D721Med (cell line): ENCODE measurements around the gene STKLD1.

Experiments
- DNase-seq: peaks from one replicate; pipeline ENCODE4 v3.0.0; 2011; ENCODE audit warnings: low spot score; ENCODE audit not compliant: insufficient read length
- FAIRE-seq: peaks from 2 replicates; lab custom pipeline; 2011; peaks lifted over from hg19 to GRCh38; lab: Jason Lieb, UNC
- TF ChIP-seq, protein P1 (sequence below): IDR thresholded peaks from 2 replicates; pipeline ENCODE4 v1.5.1; 2012; ENCODE audit warnings: mild to moderate bottlenecking, control low read depth; ENCODE audit not compliant: insufficient read depth; ENCODE audit errors: missing control alignments

The STKLD1 gene

DNA sequence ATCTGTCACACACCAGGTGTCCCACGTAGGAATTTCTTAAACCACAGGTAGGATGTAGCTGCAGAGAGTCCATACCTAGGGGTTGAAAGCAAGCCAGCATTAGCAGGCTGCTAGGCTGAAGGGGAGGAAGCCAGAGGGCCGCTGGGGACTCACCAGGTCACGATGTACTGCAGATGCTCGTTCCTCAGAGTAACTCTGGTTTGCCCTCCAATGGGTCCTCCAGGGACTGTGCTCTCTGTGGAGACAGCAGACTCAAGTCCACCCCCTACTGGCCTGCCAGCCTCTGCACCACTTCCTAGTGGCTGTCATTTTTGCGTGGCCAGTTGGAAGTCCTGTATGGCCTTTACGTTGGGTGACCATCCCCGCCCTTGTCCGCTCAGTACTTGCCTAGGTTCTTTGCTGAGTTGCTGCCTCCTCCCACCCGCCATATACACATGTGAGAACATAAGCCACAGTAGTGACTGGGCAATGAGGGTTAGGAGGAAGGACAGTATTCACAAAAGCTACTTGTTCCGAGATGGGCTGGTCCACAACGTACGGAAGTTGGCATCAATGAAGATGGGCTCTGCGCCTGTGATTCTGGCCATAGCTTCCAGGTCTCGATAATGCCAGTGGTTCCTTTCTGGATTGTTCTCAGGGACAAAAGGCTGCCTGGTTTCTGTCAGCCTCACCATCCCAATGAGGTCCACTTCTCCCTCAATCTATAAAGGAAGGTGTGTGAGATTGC, 24.1 kb upstream of the STKLD1 start:
- no peak for FAIRE-seq
- TF ChIP-seq, protein P1, sequence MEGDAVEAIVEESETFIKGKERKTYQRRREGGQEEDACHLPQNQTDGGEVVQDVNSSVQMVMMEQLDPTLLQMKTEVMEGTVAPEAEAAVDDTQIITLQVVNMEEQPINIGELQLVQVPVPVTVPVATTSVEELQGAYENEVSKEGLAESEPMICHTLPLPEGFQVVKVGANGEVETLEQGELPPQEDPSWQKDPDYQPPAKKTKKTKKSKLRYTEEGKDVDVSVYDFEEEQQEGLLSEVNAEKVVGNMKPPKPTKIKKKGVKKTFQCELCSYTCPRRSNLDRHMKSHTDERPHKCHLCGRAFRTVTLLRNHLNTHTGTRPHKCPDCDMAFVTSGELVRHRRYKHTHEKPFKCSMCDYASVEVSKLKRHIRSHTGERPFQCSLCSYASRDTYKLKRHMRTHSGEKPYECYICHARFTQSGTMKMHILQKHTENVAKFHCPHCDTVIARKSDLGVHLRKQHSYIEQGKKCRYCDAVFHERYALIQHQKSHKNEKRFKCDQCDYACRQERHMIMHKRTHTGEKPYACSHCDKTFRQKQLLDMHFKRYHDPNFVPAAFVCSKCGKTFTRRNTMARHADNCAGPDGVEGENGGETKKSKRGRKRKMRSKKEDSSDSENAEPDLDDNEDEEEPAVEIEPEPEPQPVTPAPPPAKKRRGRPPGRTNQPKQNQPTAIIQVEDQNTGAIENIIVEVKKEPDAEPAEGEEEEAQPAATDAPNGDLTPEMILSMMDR, result peak; percentile 34
- no peak for DNase-seq

DNA sequence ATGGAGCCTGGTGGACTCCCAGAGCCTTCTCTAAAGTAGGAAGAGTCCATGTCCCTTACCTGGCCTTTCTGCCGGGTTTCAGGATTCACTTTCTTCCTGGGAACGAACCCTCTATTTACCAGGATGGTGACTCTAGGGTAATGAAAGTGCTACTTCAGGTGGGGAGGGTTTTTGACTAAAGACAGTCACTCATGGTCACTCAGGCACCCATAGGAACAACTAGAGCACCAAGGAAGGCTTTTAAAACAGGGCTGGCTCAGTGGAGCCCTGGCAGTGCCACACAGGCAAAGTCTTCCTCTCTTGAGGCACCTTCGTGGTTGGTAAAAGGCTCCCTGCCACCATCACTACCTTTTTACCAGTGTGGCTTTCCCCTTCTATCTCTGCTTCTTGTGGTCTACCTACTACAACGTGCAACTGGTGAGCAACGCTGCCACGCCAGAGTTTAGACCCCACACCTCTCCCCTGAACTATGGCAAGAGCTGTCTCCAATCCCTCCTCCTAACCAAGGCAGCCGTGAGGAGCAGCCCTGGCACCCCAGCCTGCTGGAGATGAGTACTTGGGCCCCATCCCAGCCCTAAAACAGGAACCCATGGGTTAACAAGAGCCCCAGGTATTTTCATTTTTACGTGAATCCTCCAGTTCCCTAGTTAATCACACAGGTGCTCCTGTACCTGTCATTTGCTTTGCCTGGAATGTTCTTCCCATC, 23.4 kb upstream of the STKLD1 start:
- FAIRE-seq, result no peak
- TF ChIP-seq, protein P1, result no peak
- no peak for DNase-seq

DNA sequence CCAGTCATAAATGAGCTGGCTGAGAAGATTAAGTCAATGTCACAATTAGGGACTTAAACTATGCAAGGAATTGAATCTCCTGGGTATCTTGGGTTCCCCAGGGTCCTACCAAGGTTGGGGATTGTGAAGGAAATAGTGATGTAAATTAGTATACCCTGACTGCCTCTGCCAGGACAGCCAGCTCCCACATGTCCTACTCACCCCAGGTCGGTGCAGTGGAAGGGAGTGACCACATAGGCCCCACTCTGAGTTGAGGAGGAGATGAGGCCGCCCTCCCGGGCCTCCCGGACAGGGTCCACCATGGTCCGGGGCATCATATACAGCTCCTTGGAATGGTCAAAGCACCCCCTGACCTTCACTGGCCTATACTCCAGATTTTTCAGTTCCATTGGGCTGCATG, 22.6 kb upstream of the STKLD1 start:
- no peak for FAIRE-seq
- TF ChIP-seq, protein P1, result no peak

DNA sequence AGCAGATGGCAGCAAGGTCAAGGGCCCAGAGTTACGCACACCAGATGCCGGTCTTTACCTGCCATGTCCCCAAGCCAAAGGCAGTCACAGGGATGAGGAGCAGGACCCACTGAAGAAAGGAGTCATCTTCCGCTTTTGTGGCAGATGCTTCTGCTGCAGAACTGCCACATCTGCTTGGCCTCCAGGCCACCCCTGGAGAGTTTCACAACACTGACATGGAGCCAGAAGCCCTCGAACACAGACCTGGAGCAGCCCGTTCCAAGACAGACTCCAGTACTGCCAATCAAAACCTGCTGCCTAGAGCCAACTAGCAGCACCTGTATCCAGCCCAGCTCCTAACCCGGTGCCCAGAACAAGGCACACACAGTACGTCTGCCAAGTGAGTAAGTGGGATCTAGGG, 21.4 kb upstream of the STKLD1 start:
- DNase-seq (no peak), FAIRE-seq (no peak)
- TF ChIP-seq, protein P1, result no peak

More for the DNA sequence above, 22.6 kb upstream of the STKLD1 start:
- no peak for DNase-seq

DNA sequence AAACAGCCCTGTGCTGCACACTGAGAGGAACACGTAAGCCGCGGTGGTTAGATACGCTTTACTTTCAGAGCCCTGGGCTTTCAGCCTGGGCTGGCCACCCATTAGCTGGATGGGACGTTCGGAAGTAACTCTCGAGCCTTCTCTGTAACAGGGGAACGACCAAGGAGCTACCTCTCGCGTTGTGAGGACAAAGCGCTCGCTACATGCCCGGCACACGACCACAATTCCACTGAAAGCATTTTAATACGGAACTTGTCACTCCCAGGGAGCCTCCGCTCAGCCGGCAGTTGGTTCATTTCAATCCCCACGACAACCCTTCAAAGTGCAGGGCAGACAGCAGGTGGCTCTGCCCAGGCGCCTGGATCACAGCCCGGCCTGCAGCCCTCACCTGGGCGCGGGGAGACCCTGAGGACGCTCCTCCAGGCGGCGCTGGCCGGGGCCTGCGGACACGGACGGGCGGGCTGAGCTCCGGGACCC, 20.2 kb upstream of the STKLD1 start:
- DNase-seq (no peak), FAIRE-seq (no peak)
- TF ChIP-seq, protein P1, result no peak

DNA sequence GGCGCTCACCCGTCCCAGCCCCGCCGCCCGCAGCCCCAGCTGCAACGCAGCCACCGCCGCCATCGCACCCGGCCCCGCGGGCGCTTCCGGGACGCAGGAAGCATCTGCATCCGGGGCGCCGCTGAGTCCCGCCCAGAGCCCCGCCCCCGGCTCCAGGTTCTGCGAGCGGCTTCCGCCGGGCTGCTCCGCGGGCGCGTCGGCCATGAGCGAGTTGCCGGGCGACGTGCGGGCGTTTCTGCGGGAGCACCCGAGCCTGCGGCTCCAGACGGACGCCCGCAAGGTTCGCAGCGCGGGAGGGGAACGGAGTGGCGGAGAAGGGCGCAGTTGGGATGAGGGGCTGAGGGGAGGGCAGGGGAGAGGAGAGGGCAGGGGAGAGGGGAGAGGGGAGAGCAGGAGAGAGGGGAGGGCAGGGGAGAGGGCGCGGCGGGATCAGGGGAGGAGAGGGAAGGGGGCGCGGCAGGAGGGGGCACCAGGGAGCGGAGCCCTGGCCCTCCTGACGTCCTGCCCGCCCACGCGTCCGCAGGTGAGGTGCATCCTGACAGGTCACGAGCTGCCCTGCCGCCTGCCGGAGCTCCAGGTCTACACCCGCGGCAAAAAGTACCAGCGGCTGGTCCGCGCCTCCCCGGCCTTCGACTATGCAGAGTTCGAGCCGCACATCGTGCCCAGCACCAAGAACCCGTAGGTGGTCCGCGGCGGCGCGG, 19.6 kb upstream of the STKLD1 start, which contains the start of the genes SURF1 and SURF2:
Gene SURF1, minus strand, starts transcription at position 97 of the 701 bp plus-strand sequence. Its CDS starts 34 bp downstream, at position 63.
Gene SURF2, plus strand, starts transcription at position 160 of the 701 bp plus-strand sequence. Its CDS starts 43 bp downstream, at position 203.
- FAIRE-seq, result no peak
- peak; percentile 82 for DNase-seq
- TF ChIP-seq, protein P1, result no peak
